ENCODE data around the gene DPH6.

The DPH6 gene

DNA sequence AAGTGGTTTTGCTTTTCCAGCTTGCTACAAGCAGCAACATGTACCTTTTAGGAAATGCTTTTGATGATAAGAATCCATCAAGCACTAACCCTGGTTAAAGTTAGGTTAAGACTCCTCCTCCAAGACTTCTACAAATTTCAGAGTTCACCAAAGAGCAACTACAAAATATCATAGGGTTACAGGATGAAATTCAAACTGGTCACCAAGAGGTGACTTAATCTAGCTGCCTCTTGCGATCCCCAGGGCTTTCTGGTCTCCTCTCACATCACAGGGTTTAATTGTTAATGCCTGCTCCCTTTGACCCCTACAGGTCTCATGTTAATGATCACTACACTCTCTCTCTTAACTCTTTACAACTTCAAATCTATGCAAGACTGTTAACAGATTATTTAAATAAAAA, 66.5 kb downstream of the DPH6 start (continued):
- no peak for TF ChIP-seq POU6F1 (CRISPR knock-in tag; IDR thresholded peaks at IDR 0.05; ENCODE audit: borderline replicate concordance, low read depth)

- TF ChIP-seq ESRRG (CRISPR knock-in tag; IDR thresholded peaks at IDR 0.05) (no peak), ZFP3 (CRISPR knock-in tag; IDR thresholded peaks at IDR 0.05) (no peak), ARNTL (CRISPR knock-in tag; IDR thresholded peaks at IDR 0.05; ENCODE audit: borderline replicate concordance, low read depth) (no peak), TCF4 (CRISPR knock-in tag; IDR thresholded peaks at IDR 0.05; ENCODE audit: borderline replicate concordance) (peak; percentile 89)
- peak; percentile 52 for ATAC-seq
Observed at GRCh38 chr15:35477312-35478262, 68.4 kb downstream of the DPH6 start.

DNA sequence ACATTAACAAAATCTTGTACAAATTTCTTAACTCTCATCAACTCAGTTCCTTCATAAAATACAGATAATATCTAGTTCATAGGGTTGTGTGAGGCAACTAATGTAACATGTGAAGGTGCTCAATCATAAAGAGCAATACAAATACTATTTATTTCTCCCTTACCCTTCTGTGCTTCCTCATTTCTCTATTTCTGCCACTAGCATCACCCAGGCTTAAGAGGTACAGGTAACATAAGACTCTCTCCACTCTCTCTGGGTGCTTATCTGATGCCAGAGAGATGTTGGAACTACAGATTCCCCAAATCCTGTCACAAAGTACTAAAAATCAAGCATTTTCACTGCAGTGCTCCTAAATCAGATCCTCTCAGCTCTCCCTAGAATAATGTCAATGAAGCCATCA, 74.9 kb downstream of the DPH6 start:
- TF ChIP-seq ZNF70 (CRISPR knock-in tag; IDR thresholded peaks at IDR 0.05) (no peak), ZC3H10 (CRISPR knock-in tag; IDR thresholded peaks at IDR 0.05) (no peak), POU6F1 (CRISPR knock-in tag; IDR thresholded peaks at IDR 0.05; ENCODE audit: borderline replicate concordance, low read depth) (no peak), ZNF565 (CRISPR knock-in tag; conservative IDR thresholded peaks at IDR 0.05; ENCODE audit: low read depth) (no peak), ESRRG (CRISPR knock-in tag; IDR thresholded peaks at IDR 0.05) (no peak), ZFP3 (CRISPR knock-in tag; IDR thresholded peaks at IDR 0.05) (no peak), BACH2 (CRISPR knock-in tag; IDR thresholded peaks at IDR 0.05; ENCODE audit: borderline replicate concordance) (no peak), OSR1 (CRISPR knock-in tag; IDR thresholded peaks at IDR 0.05) (no peak), ZFP30 (CRISPR knock-in tag; IDR thresholded peaks at IDR 0.05) (no peak), TCF4 (CRISPR knock-in tag; IDR thresholded peaks at IDR 0.05; ENCODE audit: borderline replicate concordance) (no peak), PPARA (CRISPR knock-in tag; IDR thresholded peaks at IDR 0.05; ENCODE audit: borderline replicate concordance) (no peak), GLIS3 (CRISPR knock-in tag; IDR thresholded peaks at IDR 0.05) (no peak), TOX (CRISPR knock-in tag; IDR thresholded peaks at IDR 0.05; ENCODE audit: borderline replicate concordance) (no peak), CSRNP3 (CRISPR knock-in tag; IDR thresholded peaks at IDR 0.05) (no peak), ISL1 (CRISPR knock-in tag; IDR thresholded peaks at IDR 0.05) (no peak)
- no peak for ATAC-seq

- no peak for ATAC-seq
- no peak for TF ChIP-seq ARNTL (CRISPR knock-in tag; IDR thresholded peaks at IDR 0.05; ENCODE audit: borderline replicate concordance, low read depth)
Observed at GRCh38 chr15:35470441-35470840, 75.5 kb downstream of the DPH6 start.

DNA sequence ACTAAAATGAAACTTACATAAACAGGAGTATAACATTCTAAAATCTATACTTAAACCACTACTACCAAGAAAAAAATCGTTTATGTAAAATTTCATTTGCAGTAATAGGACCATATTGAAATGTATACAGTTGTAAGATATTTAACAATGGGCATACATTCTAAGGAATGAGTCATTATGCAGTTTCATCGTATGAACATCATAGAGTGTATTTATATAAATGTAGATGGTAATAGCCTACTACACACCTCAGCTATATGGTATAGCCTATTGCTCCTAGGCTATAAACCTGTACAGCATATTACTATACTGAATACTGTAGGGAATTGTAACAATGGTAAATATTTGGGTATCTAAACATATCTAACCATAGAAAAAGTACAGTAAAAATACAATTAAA, 79.5 kb downstream of the DPH6 start:
- ATAC-seq: no peak
- TF ChIP-seq ZFP3 (CRISPR knock-in tag; IDR thresholded peaks at IDR 0.05) (no peak), POU6F1 (CRISPR knock-in tag; IDR thresholded peaks at IDR 0.05; ENCODE audit: borderline replicate concordance, low read depth) (no peak), CSRNP3 (CRISPR knock-in tag; IDR thresholded peaks at IDR 0.05) (no peak), BACH2 (CRISPR knock-in tag; IDR thresholded peaks at IDR 0.05; ENCODE audit: borderline replicate concordance) (no peak), RARB (CRISPR knock-in tag; IDR thresholded peaks at IDR 0.05) (no peak), CSDC2 (CRISPR knock-in tag; IDR thresholded peaks at IDR 0.05) (no peak), ISL1 (CRISPR knock-in tag; IDR thresholded peaks at IDR 0.05) (no peak), OSR1 (CRISPR knock-in tag; IDR thresholded peaks at IDR 0.05) (no peak), TCF4 (CRISPR knock-in tag; IDR thresholded peaks at IDR 0.05; ENCODE audit: borderline replicate concordance) (no peak), ZNF70 (CRISPR knock-in tag; IDR thresholded peaks at IDR 0.05) (no peak), ESRRG (CRISPR knock-in tag; IDR thresholded peaks at IDR 0.05) (no peak), GLIS3 (CRISPR knock-in tag; IDR thresholded peaks at IDR 0.05) (no peak), SNAI2 (CRISPR knock-in tag; IDR thresholded peaks at IDR 0.05) (no peak), ZFP30 (CRISPR knock-in tag; IDR thresholded peaks at IDR 0.05) (no peak), ARNTL (CRISPR knock-in tag; IDR thresholded peaks at IDR 0.05; ENCODE audit: borderline replicate concordance, low read depth) (no peak)
- TF ChIP-seq, protein P1, sequence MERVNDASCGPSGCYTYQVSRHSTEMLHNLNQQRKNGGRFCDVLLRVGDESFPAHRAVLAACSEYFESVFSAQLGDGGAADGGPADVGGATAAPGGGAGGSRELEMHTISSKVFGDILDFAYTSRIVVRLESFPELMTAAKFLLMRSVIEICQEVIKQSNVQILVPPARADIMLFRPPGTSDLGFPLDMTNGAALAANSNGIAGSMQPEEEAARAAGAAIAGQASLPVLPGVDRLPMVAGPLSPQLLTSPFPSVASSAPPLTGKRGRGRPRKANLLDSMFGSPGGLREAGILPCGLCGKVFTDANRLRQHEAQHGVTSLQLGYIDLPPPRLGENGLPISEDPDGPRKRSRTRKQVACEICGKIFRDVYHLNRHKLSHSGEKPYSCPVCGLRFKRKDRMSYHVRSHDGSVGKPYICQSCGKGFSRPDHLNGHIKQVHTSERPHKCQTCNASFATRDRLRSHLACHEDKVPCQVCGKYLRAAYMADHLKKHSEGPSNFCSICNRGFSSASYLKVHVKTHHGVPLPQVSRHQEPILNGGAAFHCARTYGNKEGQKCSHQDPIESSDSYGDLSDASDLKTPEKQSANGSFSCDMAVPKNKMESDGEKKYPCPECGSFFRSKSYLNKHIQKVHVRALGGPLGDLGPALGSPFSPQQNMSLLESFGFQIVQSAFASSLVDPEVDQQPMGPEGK (CRISPR knock-in tag; IDR thresholded peaks at IDR 0.05; ENCODE audit: borderline replicate concordance): no peak
